ENCODE data around the gene PHETA1.

GRCh38 chr12:111369496-111370220 lies 763 bp upstream of the PHETA1 start:
- TF ChIP-seq, protein P1, sequence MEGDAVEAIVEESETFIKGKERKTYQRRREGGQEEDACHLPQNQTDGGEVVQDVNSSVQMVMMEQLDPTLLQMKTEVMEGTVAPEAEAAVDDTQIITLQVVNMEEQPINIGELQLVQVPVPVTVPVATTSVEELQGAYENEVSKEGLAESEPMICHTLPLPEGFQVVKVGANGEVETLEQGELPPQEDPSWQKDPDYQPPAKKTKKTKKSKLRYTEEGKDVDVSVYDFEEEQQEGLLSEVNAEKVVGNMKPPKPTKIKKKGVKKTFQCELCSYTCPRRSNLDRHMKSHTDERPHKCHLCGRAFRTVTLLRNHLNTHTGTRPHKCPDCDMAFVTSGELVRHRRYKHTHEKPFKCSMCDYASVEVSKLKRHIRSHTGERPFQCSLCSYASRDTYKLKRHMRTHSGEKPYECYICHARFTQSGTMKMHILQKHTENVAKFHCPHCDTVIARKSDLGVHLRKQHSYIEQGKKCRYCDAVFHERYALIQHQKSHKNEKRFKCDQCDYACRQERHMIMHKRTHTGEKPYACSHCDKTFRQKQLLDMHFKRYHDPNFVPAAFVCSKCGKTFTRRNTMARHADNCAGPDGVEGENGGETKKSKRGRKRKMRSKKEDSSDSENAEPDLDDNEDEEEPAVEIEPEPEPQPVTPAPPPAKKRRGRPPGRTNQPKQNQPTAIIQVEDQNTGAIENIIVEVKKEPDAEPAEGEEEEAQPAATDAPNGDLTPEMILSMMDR (IDR thresholded peaks at IDR 0.05) = no peak
- no peak for TF ChIP-seq POLR2AphosphoS5 (IDR thresholded peaks at IDR 0.05; ENCODE audit: low read depth, low read length)
- TF ChIP-seq SIN3A (IDR thresholded peaks at IDR 0.05; ENCODE audit: borderline replicate concordance, insufficient read depth, low read depth, low read length) = no peak
- TF ChIP-seq REST (IDR thresholded peaks at IDR 0.05; ENCODE audit: insufficient read depth in 1 of 2, low read depth in 2 of 2, low read length in 1 of 2) = no peak
- no peak for TF ChIP-seq TCF7L2 (IDR thresholded peaks at IDR 0.05; ENCODE audit: low read depth, low read length)

All from Panc1 (cell line).